HepG2 (cell line): ENCODE measurements around the gene KMT2A.

Experiments used
- HIVEP1 ChIP-seq: sonication (generic); formaldehyde crosslinking; IDR thresholded peaks from 2 replicates; pipeline ENCODE4 v1.4.0; 2020; ENCODE audit warnings: mild to moderate bottlenecking, missing genetic modification reagents
- KDM1A ChIP-seq: IDR thresholded peaks from 2 replicates; pipeline ENCODE4 v1.6.1; 2016; ENCODE audit warnings: missing compliant biosample characterization
- POLR2A ChIP-seq, 2 experiments: IDR thresholded peaks; 2 replicates each; pipeline ENCODE4 v1.6.1; 2011; ENCODE audit warnings: low read depth in 2 of 2, low read length in 2 of 2, mild to moderate bottlenecking in 1 of 2, moderate library complexity in 1 of 2; ENCODE audit not compliant: insufficient read depth in 1 of 2
- SMAD9 ChIP-seq: sonication (generic); formaldehyde crosslinking; IDR thresholded peaks from 2 replicates; pipeline ENCODE4 v1.5.1; 2020; ENCODE audit warnings: mild to moderate bottlenecking, missing genetic modification reagents
- TAF1 ChIP-seq: sonication (generic); formaldehyde crosslinking; IDR thresholded peaks from 2 replicates; pipeline ENCODE4 v1.4.0; 2020; ENCODE audit warnings: missing genetic modification reagents
- YY1 ChIP-seq: IDR thresholded peaks from 2 replicates; pipeline ENCODE4 v1.6.1; 2011; ENCODE audit warnings: low read length, low read depth, moderate library complexity, mild to moderate bottlenecking; ENCODE audit not compliant: insufficient read depth, insufficient replicate concordance
- ZFP36 ChIP-seq: fragments of 150-350 bp; IDR thresholded peaks from 2 replicates; pipeline ENCODE4 v1.6.1; 2018; ENCODE audit warnings: borderline replicate concordance, low read length, low read depth; ENCODE audit not compliant: partially characterized antibody
- ZNF138 ChIP-seq: sonication (generic); formaldehyde crosslinking; IDR thresholded peaks from 2 replicates; pipeline ENCODE4 v1.5.0; 2020; ENCODE audit warnings: mild to moderate bottlenecking, low read depth, missing genetic modification reagents
- TF ChIP-seq, protein P1 (sequence below): sonication (generic); formaldehyde crosslinking; IDR thresholded peaks from 2 replicates; pipeline ENCODE4 v1.4.0; 2020; ENCODE audit warnings: missing genetic modification reagents, mild to moderate bottlenecking, borderline replicate concordance
- TF ChIP-seq, protein P2 (sequence below): sonication (generic); formaldehyde crosslinking; IDR thresholded peaks from 2 replicates; pipeline ENCODE4 v1.5.1; 2020; ENCODE audit warnings: mild to moderate bottlenecking, missing genetic modification reagents, moderate library complexity
- TF ChIP-seq, protein P3 (sequence below): sonication (generic); formaldehyde crosslinking; IDR thresholded peaks from 2 replicates; pipeline ENCODE4 v1.5.0; 2020; ENCODE audit warnings: mild to moderate bottlenecking, missing genetic modification reagents, moderate library complexity

DNA sequence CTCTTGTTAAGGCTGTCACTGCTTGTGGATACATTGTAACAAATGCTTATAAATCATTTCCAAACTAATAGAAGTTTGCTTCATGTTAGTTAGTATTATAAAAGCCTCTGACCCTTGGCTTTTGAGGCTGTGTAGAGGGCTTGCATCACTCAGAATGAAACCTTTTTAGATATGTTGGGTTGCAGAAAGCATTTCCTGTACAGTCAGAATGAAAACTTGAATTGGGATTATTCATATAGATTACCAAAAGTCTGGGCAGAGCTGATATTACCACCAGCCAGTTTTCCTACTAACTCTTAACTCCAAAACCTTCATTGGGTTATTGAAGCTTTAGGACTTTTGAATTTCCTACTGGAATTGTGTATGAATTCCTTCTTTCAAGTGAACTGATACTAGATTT is 12.0 kb downstream of the KMT2A start:
- TF ChIP-seq, protein P1, sequence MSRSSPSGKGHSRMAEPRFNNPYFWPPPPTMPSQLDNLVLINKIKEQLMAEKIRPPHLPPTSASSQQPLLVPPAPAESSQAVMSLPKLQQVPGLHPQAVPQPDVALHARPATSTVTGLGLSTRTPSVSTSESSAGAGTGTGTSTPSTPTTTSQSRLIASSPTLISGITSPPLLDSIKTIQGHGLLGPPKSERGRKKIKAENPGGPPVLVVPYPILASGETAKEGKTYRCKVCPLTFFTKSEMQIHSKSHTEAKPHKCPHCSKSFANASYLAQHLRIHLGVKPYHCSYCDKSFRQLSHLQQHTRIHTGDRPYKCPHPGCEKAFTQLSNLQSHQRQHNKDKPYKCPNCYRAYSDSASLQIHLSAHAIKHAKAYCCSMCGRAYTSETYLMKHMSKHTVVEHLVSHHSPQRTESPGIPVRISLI (CRISPR knock-in tag) = no peak
- TF ChIP-seq POLR2A (IDR thresholded peaks at IDR 0.05; ENCODE audit: insufficient read depth in 1 of 2, low read depth in 2 of 2, low read length in 2 of 2) (no peak), KDM1A (CRISPR knock-in tag) (no peak), TAF1 (CRISPR knock-in tag) (no peak), ZNF138 (CRISPR knock-in tag) (no peak), HIVEP1 (CRISPR knock-in tag) (no peak), YY1 (no peak), ZFP36 (no peak), SMAD9 (CRISPR knock-in tag) (no peak)
- TF ChIP-seq, protein P2, sequence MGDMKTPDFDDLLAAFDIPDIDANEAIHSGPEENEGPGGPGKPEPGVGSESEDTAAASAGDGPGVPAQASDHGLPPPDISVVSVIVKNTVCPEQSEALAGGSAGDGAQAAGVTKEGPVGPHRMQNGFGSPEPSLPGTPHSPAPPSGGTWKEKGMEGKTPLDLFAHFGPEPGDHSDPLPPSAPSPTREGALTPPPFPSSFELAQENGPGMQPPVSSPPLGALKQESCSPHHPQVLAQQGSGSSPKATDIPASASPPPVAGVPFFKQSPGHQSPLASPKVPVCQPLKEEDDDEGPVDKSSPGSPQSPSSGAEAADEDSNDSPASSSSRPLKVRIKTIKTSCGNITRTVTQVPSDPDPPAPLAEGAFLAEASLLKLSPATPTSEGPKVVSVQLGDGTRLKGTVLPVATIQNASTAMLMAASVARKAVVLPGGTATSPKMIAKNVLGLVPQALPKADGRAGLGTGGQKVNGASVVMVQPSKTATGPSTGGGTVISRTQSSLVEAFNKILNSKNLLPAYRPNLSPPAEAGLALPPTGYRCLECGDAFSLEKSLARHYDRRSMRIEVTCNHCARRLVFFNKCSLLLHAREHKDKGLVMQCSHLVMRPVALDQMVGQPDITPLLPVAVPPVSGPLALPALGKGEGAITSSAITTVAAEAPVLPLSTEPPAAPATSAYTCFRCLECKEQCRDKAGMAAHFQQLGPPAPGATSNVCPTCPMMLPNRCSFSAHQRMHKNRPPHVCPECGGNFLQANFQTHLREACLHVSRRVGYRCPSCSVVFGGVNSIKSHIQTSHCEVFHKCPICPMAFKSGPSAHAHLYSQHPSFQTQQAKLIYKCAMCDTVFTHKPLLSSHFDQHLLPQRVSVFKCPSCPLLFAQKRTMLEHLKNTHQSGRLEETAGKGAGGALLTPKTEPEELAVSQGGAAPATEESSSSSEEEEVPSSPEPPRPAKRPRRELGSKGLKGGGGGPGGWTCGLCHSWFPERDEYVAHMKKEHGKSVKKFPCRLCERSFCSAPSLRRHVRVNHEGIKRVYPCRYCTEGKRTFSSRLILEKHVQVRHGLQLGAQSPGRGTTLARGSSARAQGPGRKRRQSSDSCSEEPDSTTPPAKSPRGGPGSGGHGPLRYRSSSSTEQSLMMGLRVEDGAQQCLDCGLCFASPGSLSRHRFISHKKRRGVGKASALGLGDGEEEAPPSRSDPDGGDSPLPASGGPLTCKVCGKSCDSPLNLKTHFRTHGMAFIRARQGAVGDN (CRISPR knock-in tag) = no peak
- TF ChIP-seq, protein P3, sequence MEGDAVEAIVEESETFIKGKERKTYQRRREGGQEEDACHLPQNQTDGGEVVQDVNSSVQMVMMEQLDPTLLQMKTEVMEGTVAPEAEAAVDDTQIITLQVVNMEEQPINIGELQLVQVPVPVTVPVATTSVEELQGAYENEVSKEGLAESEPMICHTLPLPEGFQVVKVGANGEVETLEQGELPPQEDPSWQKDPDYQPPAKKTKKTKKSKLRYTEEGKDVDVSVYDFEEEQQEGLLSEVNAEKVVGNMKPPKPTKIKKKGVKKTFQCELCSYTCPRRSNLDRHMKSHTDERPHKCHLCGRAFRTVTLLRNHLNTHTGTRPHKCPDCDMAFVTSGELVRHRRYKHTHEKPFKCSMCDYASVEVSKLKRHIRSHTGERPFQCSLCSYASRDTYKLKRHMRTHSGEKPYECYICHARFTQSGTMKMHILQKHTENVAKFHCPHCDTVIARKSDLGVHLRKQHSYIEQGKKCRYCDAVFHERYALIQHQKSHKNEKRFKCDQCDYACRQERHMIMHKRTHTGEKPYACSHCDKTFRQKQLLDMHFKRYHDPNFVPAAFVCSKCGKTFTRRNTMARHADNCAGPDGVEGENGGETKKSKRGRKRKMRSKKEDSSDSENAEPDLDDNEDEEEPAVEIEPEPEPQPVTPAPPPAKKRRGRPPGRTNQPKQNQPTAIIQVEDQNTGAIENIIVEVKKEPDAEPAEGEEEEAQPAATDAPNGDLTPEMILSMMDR (CRISPR knock-in tag) = no peak
